Endothelial cell of umbilical vein (primary cell): ENCODE data around the gene SLC14A1. TPM values are rescaled to one million over a fixed set of nuclear protein-coding genes. Genes with fewer than 3 reads are reported as not detected.

ENCODE experiments used
- BruUV-seq: library from RNA; stranded (reverse); fragments of 400-500 nt; replicated peaks from 2 replicates; lab custom pipeline; 2021; lab: Mats Ljungman, UMichigan
- CTCF ChIA-PET: fragments of 300-600, 350-600 bp; sonication (Branson Sonifier 250); formaldehyde crosslinking; loops from one replicate; lab custom pipeline; 2021; ENCODE audit warnings: antibody characterized with exemption, inconsistent platforms; lab: Charles Lee
- POLR2A ChIA-PET: fragments of 300-600, 350-600 bp; sonication (Branson Sonifier 250); formaldehyde crosslinking; loops from one replicate; lab custom pipeline; 2021; ENCODE audit warnings: antibody characterized with exemption, inconsistent platforms; lab: Charles Lee
- DNase-seq: peaks from one replicate; pipeline ENCODE4 v3.0.0-alpha.2; 2011; ENCODE audit warnings: low read depth, low spot score
- FAIRE-seq: peaks from 2 replicates; lab custom pipeline; 2011; peaks lifted over from hg19 to GRCh38; lab: Jason Lieb, UNC
- H2AFZ ChIP-seq: 2 replicates; pipeline ENCODE4 v1.6.0; 2012; ENCODE audit warnings: low read depth, low read length, control low read depth, inconsistent platforms
- H3K27ac ChIP-seq: 2 replicates; pipeline ENCODE4 v1.5.1; 2011; ENCODE audit warnings: low read depth, mild to moderate bottlenecking, control low read depth, low read length, moderate library complexity; ENCODE audit not compliant: insufficient read depth
- H3K27me3 ChIP-seq, 2 experiments: 2 replicates each; pipeline versions ENCODE4 v1.6.0 to v1.6.1; 2011; ENCODE audit warnings: low read length in 2 of 2, mixed read lengths in 1 of 2; ENCODE audit not compliant: control insufficient read depth in 2 of 2, insufficient read depth in 2 of 2
- H3K36me3 ChIP-seq, 2 experiments: 2 replicates in 1 of 2; 3 replicates in 1 of 2; pipeline ENCODE4 v1.5.1; 2011; ENCODE audit warnings: low read length in 2 of 2, mild to moderate bottlenecking in 1 of 2, moderate library complexity in 1 of 2; ENCODE audit not compliant: control insufficient read depth in 2 of 2, insufficient read depth in 2 of 2; ENCODE audit errors: extremely low read depth in 1 of 2
- H3K4me1 ChIP-seq: 3 replicates; pipeline ENCODE4 v1.5.1; 2011; ENCODE audit warnings: mild to moderate bottlenecking, low read length; ENCODE audit not compliant: control insufficient read depth, insufficient read depth; ENCODE audit errors: extremely low read depth
- H3K4me2 ChIP-seq: 2 replicates; pipeline ENCODE4 v1.6.1; 2011; ENCODE audit warnings: low read length, control low read depth, mixed read lengths; ENCODE audit not compliant: insufficient read depth
- H3K4me3 ChIP-seq, 3 experiments: fragments of 200-600 bp in 1 of 3; sonication (generic), shearing (Covaris generic) in 1 of 3; replicated peaks in 1 of 3; 2 replicates each; pipeline ENCODE4 v1.5.1; 2011 to 2016; ENCODE audit warnings: control low read depth in 3 of 3, low read length in 3 of 3, mild to moderate bottlenecking in 2 of 3, inconsistent platforms in 1 of 3, low read depth in 1 of 3, moderate library complexity in 1 of 3; ENCODE audit not compliant: insufficient read depth in 1 of 3
- H3K79me2 ChIP-seq: 2 replicates; pipeline ENCODE4 v1.6.0; 2012; ENCODE audit warnings: low read length, inconsistent platforms; ENCODE audit not compliant: control insufficient read depth, insufficient read depth
- H3K9ac ChIP-seq: replicated peaks from 2 replicates; pipeline ENCODE3; 2011; ENCODE audit warnings: low read length, control low read depth; ENCODE audit not compliant: insufficient read depth; ENCODE audit errors: extremely low read depth
- H3K9me1 ChIP-seq: replicated peaks from 3 replicates; pipeline ENCODE4 v1.6.0; 2011; ENCODE audit warnings: mild to moderate bottlenecking, low read length; ENCODE audit not compliant: control insufficient read depth, insufficient read depth; ENCODE audit errors: extremely low read depth
- H3K9me3 ChIP-seq: replicated peaks from 2 replicates; pipeline ENCODE4 v1.5.1; 2012; ENCODE audit warnings: low read length, inconsistent platforms; ENCODE audit not compliant: control insufficient read depth, insufficient read depth
- H4K20me1 ChIP-seq: replicated peaks from 2 replicates; pipeline ENCODE3; 2011; ENCODE audit warnings: mild to moderate bottlenecking, low read length; ENCODE audit not compliant: control insufficient read depth, insufficient read depth; ENCODE audit errors: extremely low read depth
- EZH2 ChIP-seq: IDR thresholded peaks from 2 replicates; pipeline ENCODE4 v1.6.1; 2012; ENCODE audit warnings: borderline replicate concordance, low read depth, mild to moderate bottlenecking, moderate library complexity, low read length, inconsistent platforms; ENCODE audit not compliant: severe bottlenecking
- FOS ChIP-seq: IDR thresholded peaks from 2 replicates; pipeline ENCODE4 v1.6.1; 2011; ENCODE audit warnings: mild to moderate bottlenecking, low read length, moderate library complexity, borderline replicate concordance; ENCODE audit not compliant: insufficient read depth
- GATA2 ChIP-seq: IDR thresholded peaks from 2 replicates; pipeline ENCODE4 v1.7.0; 2011; ENCODE audit warnings: low read depth, mild to moderate bottlenecking, moderate library complexity, mixed read lengths, low read length; ENCODE audit not compliant: insufficient read length, insufficient read depth
- JUN ChIP-seq: IDR thresholded peaks from 2 replicates; pipeline ENCODE4 v1.6.1; 2011; ENCODE audit warnings: borderline replicate concordance, low read depth; ENCODE audit not compliant: insufficient read length, insufficient read depth
- MYC ChIP-seq: IDR thresholded peaks from one replicate; pipeline ENCODE4 v1.6.1; 2011; ENCODE audit warnings: mild to moderate bottlenecking, low read depth, low read length
- POLR2A ChIP-seq: IDR thresholded peaks from 2 replicates; pipeline ENCODE4 v1.6.1; 2012; ENCODE audit warnings: low read depth, mild to moderate bottlenecking, control low read depth, low read length
- POLR2AphosphoS5 ChIP-seq: IDR thresholded peaks from 2 replicates; pipeline ENCODE4 v1.6.1; 2012; ENCODE audit warnings: low read depth, mild to moderate bottlenecking, control low read depth, low read length, moderate library complexity; ENCODE audit not compliant: insufficient read depth
- dilution Hi-C: fragments of 300-500 bp; cut with MboI; formaldehyde crosslinking; loops from one replicate; pipeline ENCODE4 v1.15.0; 2019; ENCODE audit warnings: low sequenced_read_pairs; ENCODE audit not compliant: extremely low pct_ligation_motif_present
- intact Hi-C: fragments of 100-400 bp; cut with micrococcal nuclease; formaldehyde crosslinking; loops from one replicate; pipeline ENCODE4 v1.10.0; 2022
- polyA plus RNA-seq, 4 experiments: library from polyadenylated mRNA; depleted of rRNA in 3 of 4; stranded (reverse) in 3 of 4; unstranded in 1 of 4; fragments of >200 nt; gene quantifications; 2 replicates each; pipeline versions ENCODE4 v1.2.1 to v1.2.3, GENCODE V29; 2011 to 2012; ENCODE audit warnings: missing spikeins in 1 of 4
- total RNA-seq: library from RNA; stranded (reverse); gene quantifications from 2 replicates; pipeline ENCODE4 v1.2.3, GENCODE V29; 2021
- TF ChIP-seq, protein P1 (sequence below), 2 donors: IDR thresholded peaks; 1 replicate in 1 of 2; 2 replicates in 1 of 2; pipeline ENCODE4 v1.5.1; 2011; ENCODE audit warnings: low read length in 2 of 2, mild to moderate bottlenecking in 2 of 2, moderate library complexity in 2 of 2, control low read depth in 1 of 2, inconsistent platforms in 1 of 2, low read depth in 1 of 2; ENCODE audit not compliant: insufficient read depth in 1 of 2; ENCODE audit errors: extremely low read depth in 1 of 2
- TF ChIP-seq, protein P2 (sequence below): IDR thresholded peaks from 2 replicates; pipeline ENCODE4 v1.6.1; 2011; ENCODE audit not compliant: insufficient read depth, insufficient read length

The SLC14A1 gene
- total and polyA plus RNA-seq, 2 donors (not counting 3 experiments of a cell fraction or from before 2014, with no cell fraction given) = not detected

DNA sequence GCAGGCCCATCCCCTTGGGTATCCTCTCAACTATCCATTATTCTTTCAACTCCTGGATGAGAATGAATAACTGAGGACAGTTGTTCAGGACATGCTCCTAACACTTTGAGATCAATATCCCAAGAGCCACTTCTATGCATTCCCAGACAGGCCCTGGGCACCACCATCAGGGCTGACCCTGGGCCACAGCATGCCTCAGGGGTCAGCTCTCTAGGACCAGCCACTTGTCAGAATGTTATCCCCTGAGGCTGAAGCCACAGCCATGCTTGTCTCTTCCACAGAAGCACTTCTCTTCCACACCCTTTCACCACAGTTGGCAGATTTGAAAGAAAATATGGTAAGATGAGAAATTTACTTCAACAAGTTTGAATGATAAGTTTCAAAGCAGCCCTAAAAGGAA, 28.7 kb downstream of the SLC14A1 start:
- Histone ChIP-seq H3K4me2 (no peak overlapping the region), H3K9me1 (no peaks in the 10 kb centered on the region), H3K4me1 (peaks cover 26% of the 10 kb centered on the region), H3K27me3 (peaks cover 15 to 35% of the 10 kb centered on the region in 2 experiments), H3K36me3 (no peaks in the 10 kb centered on the region), H4K20me1 (no peaks in the 10 kb centered on the region), H3K79me2 (no peaks in the 10 kb centered on the region), H2AFZ (no peak overlapping the region), H3K9ac (no peak overlapping the region), H3K4me3 (no peak overlapping the region), H3K9me3 (no peaks in the 10 kb centered on the region), H3K27ac (no peak overlapping the region)
- TF ChIP-seq FOS (no peak), MYC (no peak)
- TF ChIP-seq, protein P1, sequence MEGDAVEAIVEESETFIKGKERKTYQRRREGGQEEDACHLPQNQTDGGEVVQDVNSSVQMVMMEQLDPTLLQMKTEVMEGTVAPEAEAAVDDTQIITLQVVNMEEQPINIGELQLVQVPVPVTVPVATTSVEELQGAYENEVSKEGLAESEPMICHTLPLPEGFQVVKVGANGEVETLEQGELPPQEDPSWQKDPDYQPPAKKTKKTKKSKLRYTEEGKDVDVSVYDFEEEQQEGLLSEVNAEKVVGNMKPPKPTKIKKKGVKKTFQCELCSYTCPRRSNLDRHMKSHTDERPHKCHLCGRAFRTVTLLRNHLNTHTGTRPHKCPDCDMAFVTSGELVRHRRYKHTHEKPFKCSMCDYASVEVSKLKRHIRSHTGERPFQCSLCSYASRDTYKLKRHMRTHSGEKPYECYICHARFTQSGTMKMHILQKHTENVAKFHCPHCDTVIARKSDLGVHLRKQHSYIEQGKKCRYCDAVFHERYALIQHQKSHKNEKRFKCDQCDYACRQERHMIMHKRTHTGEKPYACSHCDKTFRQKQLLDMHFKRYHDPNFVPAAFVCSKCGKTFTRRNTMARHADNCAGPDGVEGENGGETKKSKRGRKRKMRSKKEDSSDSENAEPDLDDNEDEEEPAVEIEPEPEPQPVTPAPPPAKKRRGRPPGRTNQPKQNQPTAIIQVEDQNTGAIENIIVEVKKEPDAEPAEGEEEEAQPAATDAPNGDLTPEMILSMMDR (IDR thresholded peaks at IDR 0.05; ENCODE audit: extremely low read depth in 1 of 2, insufficient read depth in 1 of 2, low read depth in 1 of 2, low read length in 2 of 2) = no peak
- TF ChIP-seq, protein P2, sequence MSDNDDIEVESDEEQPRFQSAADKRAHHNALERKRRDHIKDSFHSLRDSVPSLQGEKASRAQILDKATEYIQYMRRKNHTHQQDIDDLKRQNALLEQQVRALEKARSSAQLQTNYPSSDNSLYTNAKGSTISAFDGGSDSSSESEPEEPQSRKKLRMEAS = no peak
- DNase-seq = no peak
- ChIA-PET POLR2A (no interaction called here), CTCF (interaction anchor here (1.2 to 1.3 kb wide), 2 partner anchors 10 to 30 kb away, joined by 3 to 4 read pairs; no protein-coding TSS in a partner anchor)
- no TSS peak for BruUV-seq
- no peak for FAIRE-seq
- dilution Hi-C loops = no loop called here
- intact Hi-C loops = no loop called here

DNA sequence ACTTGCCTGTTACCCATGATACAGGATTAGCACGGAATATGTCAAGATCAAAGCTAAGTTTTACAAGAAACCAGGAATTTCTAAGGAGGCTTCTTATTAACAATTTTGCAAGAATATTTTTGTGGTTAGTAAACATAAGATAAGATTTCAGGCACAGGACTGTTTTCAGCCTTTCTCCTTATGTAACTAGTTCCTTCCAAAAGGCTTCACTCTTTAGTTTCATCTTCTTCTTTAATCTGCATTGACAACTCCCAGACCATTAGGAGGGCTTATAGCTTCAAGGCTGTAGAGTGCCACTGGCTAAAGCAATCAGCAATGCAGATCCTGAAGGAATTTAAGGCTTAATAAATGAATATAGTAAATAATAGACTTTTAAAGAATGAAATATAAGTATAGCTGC, 29.3 kb downstream of the SLC14A1 start:
- no peaks in the 10 kb centered on the region for H3K9me3 ChIP-seq
- peaks cover 26% of the 10 kb centered on the region for H3K4me1 ChIP-seq
- H3K9ac ChIP-seq = no peak overlapping the region
- TF ChIP-seq JUN = no peak
- TF ChIP-seq MYC = no peak
- TF ChIP-seq FOS = no peak
- no peak for TF ChIP-seq POLR2A
- TF ChIP-seq GATA2 = no peak
- no peak for TF ChIP-seq POLR2AphosphoS5
- TF ChIP-seq EZH2 = no peak
- TF ChIP-seq, protein P2 = no peak
- TF ChIP-seq, protein P1 (IDR thresholded peaks at IDR 0.05; ENCODE audit: extremely low read depth in 1 of 2, insufficient read depth in 1 of 2, low read depth in 1 of 2, low read length in 2 of 2) = no peak
- DNase-seq (no peak), FAIRE-seq (no peak)
- intact Hi-C loops = no loop called here
- no peaks in the 10 kb centered on the region for H3K9me1 ChIP-seq
- H3K27me3 ChIP-seq = peaks cover 15 to 35% of the 10 kb centered on the region in 2 experiments
- H3K79me2 ChIP-seq = no peaks in the 10 kb centered on the region
- ChIA-PET CTCF (interaction anchor here (0.8 to 2.1 kb wide), 4 partner anchors 11 to 320 kb away, joined by 3 to 9 read pairs (median 4); no protein-coding TSS in a partner anchor), POLR2A (no interaction called here)
- dilution Hi-C loops = no loop called here
- H4K20me1 ChIP-seq = no peaks in the 10 kb centered on the region
- no TSS peak for BruUV-seq
- H3K27ac ChIP-seq = no peak overlapping the region
- H3K4me3 ChIP-seq = no peak overlapping the region
- no peak overlapping the region for H2AFZ ChIP-seq
- H3K36me3 ChIP-seq = no peaks in the 10 kb centered on the region
- no peak overlapping the region for H3K4me2 ChIP-seq
